ENCODE measurements around the gene KCNQ1.

Gene KCNQ1

DNA sequence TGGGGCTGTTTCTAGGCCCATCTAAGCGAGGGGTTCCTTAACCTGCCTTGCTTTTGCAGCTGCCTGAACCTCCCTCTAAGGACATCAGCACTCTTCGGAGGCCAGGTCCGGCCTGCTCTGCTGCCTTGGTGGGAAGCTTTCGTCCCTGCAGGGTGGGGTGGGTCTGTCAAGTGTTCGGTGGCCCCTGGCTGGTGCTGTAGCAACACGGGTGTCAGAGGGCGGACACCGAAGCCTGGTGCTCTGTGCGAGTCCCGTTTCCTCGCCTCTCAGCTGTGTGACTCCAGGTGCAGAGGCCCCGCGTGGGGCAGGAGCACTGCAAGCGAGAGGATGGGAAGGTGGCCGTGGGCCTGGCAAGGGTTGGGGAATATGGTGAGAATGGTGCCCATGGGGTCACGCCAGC lies 376.2 kb downstream of the KCNQ1 start:
- DNase-seq = no peak

DNA sequence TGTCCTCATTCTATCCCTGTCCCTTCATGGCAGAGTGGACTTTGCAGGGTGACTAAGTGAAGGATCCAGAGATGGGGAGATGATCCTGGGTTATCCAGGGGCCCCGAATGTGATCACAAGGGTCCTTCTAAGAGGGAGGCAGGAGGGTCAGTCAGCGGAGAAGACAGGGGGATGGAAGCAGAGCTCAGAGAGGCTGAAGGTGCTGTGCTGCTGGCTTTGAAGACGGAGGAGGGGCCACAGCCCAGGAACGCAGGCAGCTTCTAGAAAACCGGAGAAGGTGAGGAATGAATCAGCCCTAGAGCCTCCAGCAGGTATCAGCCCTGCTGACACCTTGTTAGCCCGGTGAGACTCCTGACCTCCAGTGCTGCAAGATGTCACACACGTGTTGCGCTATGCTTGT lies 377.1 kb downstream of the KCNQ1 start:
- no peak for DNase-seq

DNA sequence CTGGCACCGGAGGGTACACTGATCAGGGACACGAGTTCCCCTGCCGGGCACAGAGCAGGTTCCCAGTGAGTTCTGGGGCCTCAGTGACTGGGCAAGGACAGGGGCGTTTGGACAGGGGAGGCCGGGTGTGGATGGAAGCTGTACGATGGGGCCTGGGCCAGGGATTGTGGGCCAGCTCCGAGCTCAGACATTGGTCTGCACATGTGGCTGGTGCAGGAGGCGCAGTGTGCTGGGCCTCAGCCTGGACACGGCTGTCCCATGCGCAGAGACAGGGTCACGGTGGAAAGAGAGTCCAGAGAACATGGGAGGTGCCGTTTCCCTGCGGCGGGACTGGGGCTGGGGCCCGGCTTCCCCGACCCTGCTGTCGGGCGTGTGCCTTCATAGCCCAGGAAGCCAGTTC lies 380.0 kb downstream of the KCNQ1 start:
- no peak for DNase-seq

DNA sequence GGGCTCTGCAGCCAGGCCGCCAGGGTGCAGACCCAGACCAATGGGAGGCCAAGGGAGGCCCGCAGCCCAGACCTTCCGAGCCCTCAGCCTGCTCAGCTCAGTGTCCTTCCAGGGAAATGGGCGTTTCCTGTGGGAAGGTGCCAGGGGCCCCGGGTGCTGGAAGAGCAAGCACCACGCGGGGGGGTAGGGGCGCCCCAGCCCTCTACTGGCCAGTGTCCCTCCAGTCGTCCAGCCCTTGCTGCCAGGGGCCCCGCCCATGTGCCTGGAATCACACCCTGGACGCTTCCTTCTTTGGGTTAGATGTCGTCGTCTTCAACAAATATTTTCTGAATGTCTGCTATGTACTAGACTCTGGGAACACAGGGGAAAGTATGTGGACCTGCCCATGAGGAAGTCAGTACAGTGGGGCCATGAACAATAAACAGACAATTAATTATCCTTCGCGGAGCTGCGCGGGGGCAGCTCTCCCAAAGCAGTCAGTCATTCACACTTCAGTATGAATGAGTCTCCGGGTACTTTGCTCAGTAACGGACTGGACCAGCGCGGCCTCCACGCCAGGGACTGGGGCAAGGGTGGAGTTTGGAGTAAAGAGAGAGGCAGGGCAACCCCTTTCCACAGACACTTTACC lies 380.6 kb downstream of the KCNQ1 start:
- no peak for DNase-seq

DNA sequence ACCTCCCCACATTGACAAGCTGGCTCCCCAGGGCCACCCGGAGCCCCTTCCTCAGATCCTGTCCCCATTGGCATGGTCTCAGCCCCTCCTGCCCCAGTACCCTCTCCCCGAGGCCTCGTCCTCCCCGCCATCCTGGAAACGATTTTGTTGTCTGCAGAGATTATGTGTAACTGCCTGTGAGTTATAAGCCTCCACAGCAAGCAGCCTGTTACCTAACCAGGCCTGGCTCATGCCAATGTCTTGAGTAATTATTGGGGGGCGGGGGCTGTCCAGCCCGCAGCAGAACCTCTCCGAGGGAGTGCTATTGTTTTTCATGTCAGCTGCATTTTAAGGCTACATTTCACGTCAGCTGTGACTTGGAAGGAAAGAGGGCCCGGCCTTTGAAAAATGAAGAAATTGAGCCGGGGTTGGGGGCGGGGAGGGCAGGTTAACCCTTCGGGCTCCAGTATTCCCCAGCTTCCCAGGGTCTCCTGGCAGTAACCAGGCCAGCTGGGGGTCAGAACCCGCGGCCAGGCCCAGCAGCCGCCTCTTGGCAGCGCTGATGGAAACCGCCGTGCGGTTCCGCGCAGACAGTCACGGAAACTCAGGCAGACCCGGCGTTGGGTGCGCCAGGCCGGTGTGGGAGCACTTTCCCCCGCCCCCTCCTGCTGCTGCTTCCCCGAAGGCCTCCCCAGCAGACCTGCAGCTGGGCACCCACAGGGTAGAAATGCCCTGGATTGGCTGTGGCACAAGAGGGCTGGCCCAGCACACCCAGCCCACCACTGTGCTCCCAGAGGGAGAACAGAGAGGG lies 381.3 kb downstream of the KCNQ1 start:
- DNase-seq = no peak

DNA sequence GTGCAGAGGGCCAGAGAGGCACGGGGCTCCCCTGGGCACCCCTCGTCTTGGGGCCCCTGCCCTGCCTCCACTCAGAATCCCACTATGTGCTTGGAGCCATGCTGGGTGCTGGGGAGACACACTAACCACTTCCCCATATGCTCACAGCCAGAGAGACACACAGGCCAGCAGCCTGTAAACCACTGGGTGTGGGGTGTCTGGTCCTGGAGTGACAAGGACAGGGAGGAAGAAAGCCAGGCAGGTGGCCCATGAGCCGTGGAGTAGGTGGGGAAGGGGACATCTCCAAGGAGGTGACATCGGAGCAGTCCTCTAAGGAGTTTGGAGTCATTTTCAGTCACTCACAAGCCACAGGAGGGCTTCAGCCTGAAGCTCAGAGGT lies 381.9 kb downstream of the KCNQ1 start:
- no peak for DNase-seq

- DNase-seq = no peak
Measured at GRCh38 chr11:2827256-2827655, 382.4 kb downstream of the KCNQ1 start.

DNA sequence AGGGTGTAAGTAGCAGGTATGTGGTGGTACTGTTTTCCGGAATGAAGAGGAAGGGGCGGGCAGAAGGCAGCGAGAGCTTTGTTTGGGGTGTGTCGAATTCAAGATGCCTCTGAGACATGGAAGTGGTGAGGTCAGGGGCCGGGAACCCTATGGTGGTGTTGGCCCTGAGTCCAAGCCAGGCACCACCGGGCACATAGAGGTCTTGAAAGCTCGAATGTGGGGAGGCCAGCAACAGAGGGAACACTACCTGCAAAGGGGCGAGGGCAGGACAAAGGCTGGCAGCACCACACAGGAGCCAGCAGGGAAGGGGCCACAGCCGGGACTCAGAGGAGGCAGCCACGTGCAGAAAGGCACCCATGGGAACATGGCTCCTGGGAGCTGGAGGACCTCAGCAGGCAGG lies 383.0 kb downstream of the KCNQ1 start:
- no peak for DNase-seq

- DNase-seq = no peak
Measured at GRCh38 chr11:2828585-2829330, 383.9 kb downstream of the KCNQ1 start.

DNA sequence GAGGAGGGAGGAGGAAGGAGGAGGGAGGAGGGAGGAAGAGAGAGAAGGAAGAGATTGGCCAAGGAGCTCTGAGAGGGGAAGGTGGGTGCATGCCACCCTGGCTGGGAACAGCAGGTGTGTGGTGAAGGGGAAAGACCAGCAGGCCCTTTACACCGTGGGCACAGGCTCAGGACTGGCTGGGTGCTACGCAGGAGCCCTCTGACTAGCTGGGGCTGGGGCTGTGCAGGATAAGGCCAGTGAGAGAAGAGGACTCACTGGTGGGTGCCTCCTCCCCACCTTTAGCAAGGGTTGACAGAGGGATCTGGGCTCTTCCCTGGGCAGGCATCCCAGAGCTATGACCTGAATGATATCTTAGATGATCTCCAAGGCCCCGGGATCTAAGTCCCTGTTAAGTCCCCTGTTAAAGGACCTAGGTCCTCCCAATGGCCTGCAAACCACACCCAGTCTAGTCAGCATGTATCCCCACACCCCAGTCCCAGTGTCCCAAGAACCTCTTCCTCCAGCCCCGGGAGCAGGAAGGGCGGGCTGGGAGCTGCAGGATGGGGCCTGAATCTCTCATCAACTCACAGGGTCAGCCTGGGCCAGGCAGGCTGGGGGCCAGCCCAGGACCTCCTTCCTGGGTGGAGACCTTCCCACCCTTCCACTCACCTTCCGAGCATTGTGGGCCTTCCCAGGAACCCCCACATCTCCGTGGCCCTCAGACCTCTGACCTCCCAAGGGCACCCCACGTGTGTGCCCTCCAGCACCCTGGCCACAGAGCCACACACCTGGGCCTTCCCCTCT lies 385.4 kb downstream of the KCNQ1 start:
- DNase-seq = no peak

GRCh38 chr11:2830886-2831285 lies 386.1 kb downstream of the KCNQ1 start:
- no peak for DNase-seq

- no peak for DNase-seq
Measured at GRCh38 chr11:2831781-2832532, 387.1 kb downstream of the KCNQ1 start.

DNA sequence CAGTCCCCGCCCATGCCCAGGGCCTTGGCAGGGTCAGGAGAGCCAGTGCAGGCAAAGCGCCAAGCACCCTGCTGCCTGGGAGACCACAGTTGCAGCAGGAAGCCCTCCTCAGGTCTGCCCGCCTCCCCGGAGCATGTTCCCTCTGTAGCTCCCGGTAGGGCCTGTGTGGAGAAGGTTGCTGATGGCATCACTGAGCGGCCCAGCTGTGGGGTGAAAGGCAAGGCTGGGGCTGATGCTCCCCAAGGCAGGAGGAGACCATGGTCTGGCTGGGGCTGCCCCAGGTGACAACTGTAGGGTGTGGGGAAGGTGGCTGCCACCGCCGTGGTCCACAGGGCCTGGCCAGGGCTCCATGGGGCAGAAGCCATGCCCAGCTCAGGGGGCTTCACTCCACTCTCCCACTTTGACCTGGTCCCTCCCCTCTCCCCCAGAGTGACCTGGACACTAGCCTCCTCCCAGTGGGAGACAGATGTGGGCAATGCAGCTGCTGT lies 387.8 kb downstream of the KCNQ1 start:
- DNase-seq = no peak

DNA sequence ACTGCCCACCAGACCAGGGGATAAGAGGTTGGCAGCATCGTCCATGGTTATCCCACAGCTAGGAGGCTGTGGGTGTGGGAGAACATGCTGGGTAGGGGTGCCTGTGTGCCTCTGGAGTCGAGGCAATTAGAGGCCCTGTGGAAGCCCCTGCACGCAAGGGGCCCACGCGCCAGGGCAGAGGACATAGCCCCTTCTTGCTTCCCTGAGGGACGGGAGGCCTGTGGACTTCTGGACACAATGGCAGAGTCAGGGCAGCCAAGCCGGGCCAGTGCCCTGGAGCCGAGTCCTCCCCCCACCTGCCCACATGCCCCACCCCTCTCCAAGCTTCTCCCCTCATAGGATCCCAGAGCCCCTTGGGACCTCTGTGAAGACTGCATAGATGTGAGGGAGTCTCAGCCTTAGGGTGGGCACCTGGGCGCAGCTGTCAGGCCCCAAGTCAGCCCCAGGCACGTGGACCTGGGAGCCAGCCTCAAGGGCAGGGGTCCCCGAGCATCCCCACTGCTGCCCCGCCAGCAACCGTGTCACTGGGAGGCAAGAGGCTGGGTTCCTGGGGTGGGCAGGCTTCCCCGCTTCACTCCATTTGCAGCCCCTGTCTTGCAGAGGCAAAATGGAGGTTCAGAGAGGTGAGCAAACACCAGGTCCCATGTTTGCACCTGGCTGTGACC lies 388.4 kb downstream of the KCNQ1 start:
- no peak for DNase-seq

DNA sequence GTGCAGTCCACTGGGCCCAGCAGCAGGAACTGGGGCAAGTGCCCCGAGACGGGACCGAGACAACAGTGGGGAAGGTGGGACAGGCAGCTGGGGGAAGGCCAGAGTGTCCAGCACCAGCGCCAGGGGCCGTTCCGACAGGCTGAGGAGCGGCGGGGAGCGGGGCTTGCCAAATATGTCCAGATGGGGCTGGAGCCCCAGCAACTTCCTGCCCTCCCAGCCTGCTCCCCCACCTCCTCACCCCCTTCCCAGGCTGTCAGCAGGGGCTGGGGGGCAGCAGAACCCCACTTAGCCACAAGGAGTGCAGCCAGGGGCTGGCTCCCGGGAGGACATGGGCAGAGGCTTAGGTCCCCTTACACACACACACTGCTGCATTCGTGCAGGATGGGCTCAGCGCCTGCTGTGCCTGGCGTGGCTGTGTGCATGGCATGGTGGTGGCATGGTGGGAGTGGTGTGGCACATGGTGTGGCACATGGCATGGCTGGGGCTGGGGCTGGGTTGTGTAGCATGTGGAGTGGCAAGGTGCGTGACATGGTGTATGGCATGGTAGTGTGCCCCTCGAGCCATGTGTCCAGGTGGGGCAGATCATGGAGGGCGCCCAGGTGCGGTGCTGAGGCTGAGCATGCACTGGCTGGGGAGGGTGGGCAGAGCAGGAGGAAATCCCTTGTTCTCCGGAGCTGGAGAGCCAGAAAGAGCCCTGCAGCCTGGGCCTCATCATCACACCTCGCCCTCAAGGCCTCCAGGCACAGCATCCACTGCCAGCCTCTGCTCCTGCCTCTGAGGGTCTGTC lies 389.1 kb downstream of the KCNQ1 start:
- DNase-seq = no peak

- no peak for DNase-seq
Measured at GRCh38 chr11:2834503-2835273, 389.9 kb downstream of the KCNQ1 start.

GRCh38 chr11:2835296-2835695 lies 390.5 kb downstream of the KCNQ1 start:
- no peak for DNase-seq

DNA sequence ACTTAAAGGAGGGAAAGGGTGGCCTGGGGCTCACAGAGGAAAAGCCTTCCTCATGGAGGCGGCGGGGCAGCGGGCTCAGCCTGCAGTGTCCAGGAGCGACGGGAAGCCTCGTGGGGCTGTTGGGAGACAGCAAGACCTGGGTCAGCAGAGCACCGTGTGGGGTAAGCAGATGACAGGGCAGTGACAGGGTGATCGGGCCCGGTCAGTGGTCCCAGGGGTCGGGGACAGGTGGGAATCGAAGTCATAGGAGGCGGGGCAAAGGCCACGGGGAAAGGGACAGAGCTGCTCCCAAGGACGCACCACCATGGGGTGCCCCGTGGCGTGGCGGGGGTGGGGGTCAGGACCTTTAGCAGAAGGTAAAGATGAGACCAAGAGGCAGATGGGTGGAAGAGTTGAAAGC lies 390.9 kb downstream of the KCNQ1 start:
- no peak for DNase-seq

DNA sequence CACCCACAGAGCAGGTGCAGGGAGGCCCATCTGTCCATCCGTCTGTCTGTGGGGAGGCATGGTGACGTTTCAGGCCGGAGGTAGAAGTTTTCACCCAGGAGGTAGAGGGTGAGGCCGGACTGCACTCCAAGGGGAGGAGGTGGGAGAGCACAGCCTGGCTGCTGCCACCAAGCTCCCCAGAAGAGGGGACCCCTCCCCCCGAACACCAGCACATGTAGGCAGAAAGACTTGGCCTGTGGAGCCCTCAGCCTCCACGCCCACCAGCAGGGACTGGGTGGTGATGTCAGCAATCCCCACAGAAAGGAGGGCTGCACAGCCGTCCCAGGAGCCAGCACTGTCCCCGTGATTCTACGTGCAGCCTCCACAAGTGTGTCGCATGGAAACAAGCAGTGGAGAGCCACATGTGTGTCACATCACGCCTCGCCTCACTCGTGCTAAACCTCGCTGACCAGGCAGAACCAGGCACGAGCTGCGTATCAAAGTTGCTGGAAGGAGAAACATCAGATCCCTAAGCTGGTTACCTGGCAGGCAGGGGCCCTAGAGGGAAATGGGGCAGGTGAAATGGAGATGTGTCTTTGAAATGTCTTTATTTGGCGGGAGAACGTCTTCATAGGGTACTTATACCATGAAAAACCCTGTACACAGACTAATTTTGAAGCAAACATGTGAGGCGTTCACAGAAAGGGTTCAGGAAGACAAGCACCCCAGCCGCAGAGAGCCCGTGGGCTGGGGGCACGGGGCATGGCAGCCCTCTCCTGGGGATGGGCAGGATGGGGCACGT lies 391.7 kb downstream of the KCNQ1 start:
- DNase-seq = no peak

Measured in stimulated activated CD4-positive, alpha-beta T cell treated with anti-CD3 and anti-CD28 coated beads, Interleukin-4, amount 100 ng/mL, for 24 hours (primary cell).